ENCODE data around the gene CDH4. TPM values are rescaled to one million over a fixed set of nuclear protein-coding genes. Genes with fewer than 3 reads are reported as not detected.

CDH4 gene
- total RNA-seq, 1 donor from 2014 or later: 3.2 TPM

- Mint-ChIP-seq H3K4me1 (ENCODE audit: low read depth, unreplicated experiment) (peaks cover 4% of the 10 kb centered on the region), H3K27ac (ENCODE audit: unreplicated experiment) (no peak overlapping the region), H3K27me3 (ENCODE audit: low read depth, unreplicated experiment) (peaks cover 18% of the 10 kb centered on the region), H3K9me3 (ENCODE audit: unreplicated experiment) (peaks cover 2% of the 10 kb centered on the region), H3K36me3 (ENCODE audit: low read depth, unreplicated experiment) (peaks cover 1% of the 10 kb centered on the region), H3K4me3 (ENCODE audit: unreplicated experiment) (no peak overlapping the region)
- no peak overlapping the region for H3K4me3 ChIP-seq (ENCODE audit: insufficient read depth, low read depth, low read length)
- H3K4me2 ChIP-seq (ENCODE audit: low read length): no peak overlapping the region
- no peak overlapping the region for H3K9ac ChIP-seq (ENCODE audit: low read length)
- H3K36me3 ChIP-seq (ENCODE audit: insufficient read depth, low read length): no peaks in the 10 kb centered on the region
- no peak overlapping the region for H2AFZ ChIP-seq (ENCODE audit: low read depth, low read length)
- H3K27me3 ChIP-seq (ENCODE audit: insufficient read depth, low read length): no peaks in the 10 kb centered on the region
- FAIRE-seq (no peak), DNase-seq (ENCODE audit: low read depth) (no peak)
- no peak overlapping the region for H3K27ac ChIP-seq (ENCODE audit: low read depth, low read length)
- TF ChIP-seq EZH2 (IDR thresholded peaks at IDR 0.05; ENCODE audit: insufficient read depth, low read length) (no peak), CTCF (IDR thresholded peaks at IDR 0.05; ENCODE audit: insufficient read depth, low read depth, low read length) (no peak)
- no peaks in the 10 kb centered on the region for H3K79me2 ChIP-seq (ENCODE audit: insufficient read depth, low read length)
- H3K9me3 ChIP-seq (ENCODE audit: insufficient read depth, low read depth, low read length): no peaks in the 10 kb centered on the region
- no peaks in the 10 kb centered on the region for H3K4me1 ChIP-seq (ENCODE audit: insufficient read depth, low read length)
- peaks cover 6% of the 10 kb centered on the region for H4K20me1 ChIP-seq (ENCODE audit: insufficient read depth, low read length)
These were observed 605.8 kb downstream of the CDH4 start for GRCh38 chr20:61857884-61858283.

- Histone ChIP-seq H3K79me2 (ENCODE audit: insufficient read depth, low read length) (no peaks in the 10 kb centered on the region), H3K27me3 (ENCODE audit: insufficient read depth, low read length) (no peaks in the 10 kb centered on the region), H3K4me2 (ENCODE audit: low read length) (no peak overlapping the region), H4K20me1 (ENCODE audit: insufficient read depth, low read length) (peaks cover 6% of the 10 kb centered on the region), H3K9me3 (ENCODE audit: insufficient read depth, low read depth, low read length) (no peaks in the 10 kb centered on the region), H3K36me3 (ENCODE audit: insufficient read depth, low read length) (no peaks in the 10 kb centered on the region), H3K9ac (ENCODE audit: low read length) (no peak overlapping the region), H3K4me3 (ENCODE audit: insufficient read depth, low read depth, low read length) (no peak overlapping the region), H2AFZ (ENCODE audit: low read depth, low read length) (no peak overlapping the region), H3K4me1 (ENCODE audit: insufficient read depth, low read length) (no peaks in the 10 kb centered on the region), H3K27ac (ENCODE audit: low read depth, low read length) (no peak overlapping the region)
- H3K4me3 Mint-ChIP-seq (ENCODE audit: unreplicated experiment): no peak overlapping the region
- peaks cover 30% of the 10 kb centered on the region for H3K27me3 Mint-ChIP-seq (ENCODE audit: low read depth, unreplicated experiment)
- H3K27ac Mint-ChIP-seq (ENCODE audit: unreplicated experiment): no peak overlapping the region
- DNase-seq (ENCODE audit: low read depth) (no peak), FAIRE-seq (no peak)
- peaks cover 1% of the 10 kb centered on the region for H3K36me3 Mint-ChIP-seq (ENCODE audit: low read depth, unreplicated experiment)
- peaks cover 4% of the 10 kb centered on the region for H3K4me1 Mint-ChIP-seq (ENCODE audit: low read depth, unreplicated experiment)
- no peak for TF ChIP-seq EZH2 (IDR thresholded peaks at IDR 0.05; ENCODE audit: insufficient read depth, low read length)
- no peak for TF ChIP-seq CTCF (IDR thresholded peaks at IDR 0.05; ENCODE audit: insufficient read depth, low read depth, low read length)
- H3K9me3 Mint-ChIP-seq (ENCODE audit: unreplicated experiment): peaks cover 2% of the 10 kb centered on the region
These were observed 607.7 kb downstream of the CDH4 start for GRCh38 chr20:61859767-61860166.

GRCh38 chr20:61860260-61860987 is 608.4 kb downstream of the CDH4 start:
- Histone ChIP-seq H3K27me3 (ENCODE audit: insufficient read depth, low read length) (no peaks in the 10 kb centered on the region), H2AFZ (ENCODE audit: low read depth, low read length) (no peak overlapping the region)
- H3K36me3 Mint-ChIP-seq (ENCODE audit: low read depth, unreplicated experiment): peaks cover 5% of the 10 kb centered on the region

More at GRCh38 chr20:61860260-61860987, 608.4 kb downstream of the CDH4 start:
- Histone ChIP-seq H4K20me1 (ENCODE audit: insufficient read depth, low read length) (peaks cover 6% of the 10 kb centered on the region), H3K4me1 (ENCODE audit: insufficient read depth, low read length) (no peaks in the 10 kb centered on the region), H3K4me2 (ENCODE audit: low read length) (no peak overlapping the region), H3K9me3 (ENCODE audit: insufficient read depth, low read depth, low read length) (no peaks in the 10 kb centered on the region), H3K79me2 (ENCODE audit: insufficient read depth, low read length) (no peaks in the 10 kb centered on the region), H3K36me3 (ENCODE audit: insufficient read depth, low read length) (no peaks in the 10 kb centered on the region), H3K27ac (ENCODE audit: low read depth, low read length) (no peak overlapping the region), H3K9ac (ENCODE audit: low read length) (no peak overlapping the region), H3K4me3 (ENCODE audit: insufficient read depth, low read depth, low read length) (no peak overlapping the region)
- DNase-seq (ENCODE audit: low read depth) (no peak), FAIRE-seq (no peak)
- peaks cover 4% of the 10 kb centered on the region for H3K4me1 Mint-ChIP-seq (ENCODE audit: low read depth, unreplicated experiment)
- TF ChIP-seq EZH2 (IDR thresholded peaks at IDR 0.05; ENCODE audit: insufficient read depth, low read length): no peak
- no peak for TF ChIP-seq CTCF (IDR thresholded peaks at IDR 0.05; ENCODE audit: insufficient read depth, low read depth, low read length)
- H3K27ac Mint-ChIP-seq (ENCODE audit: unreplicated experiment): no peak overlapping the region
- H3K27me3 Mint-ChIP-seq (ENCODE audit: low read depth, unreplicated experiment): peaks cover 32% of the 10 kb centered on the region
- peaks cover 6% of the 10 kb centered on the region for H3K9me3 Mint-ChIP-seq (ENCODE audit: unreplicated experiment)
- H3K4me3 Mint-ChIP-seq (ENCODE audit: unreplicated experiment): no peak overlapping the region

Data from astrocyte (in vitro differentiated cells and primary cell).